A549 (cell line): Measurements from ENCODE around the gene KRTAP25-1. TPM values are rescaled to one million over a fixed set of nuclear protein-coding genes. Genes with fewer than 3 reads are reported as not detected.

ENCODE experiments used
- ATAC-seq, 2 experiments: fragments of 200-7000 bp in 1 of 2; fragments of >200 bp in 1 of 2; cut with Nextera tagmentation in 1 of 2; cut with Tn5 transposase in 1 of 2; 3 replicates each; pipeline versions ENCODE4 v1.8.0 to v1.9.1; 2018 to 2020; ENCODE audit warnings: mild to moderate bottlenecking in 1 of 2, moderate library complexity in 1 of 2
- CTCF ChIA-PET: fragments of 300-600 bp; sonication (Branson Sonifier 250); formaldehyde crosslinking; extraction: SDS; loops from one replicate; lab custom pipeline; 2021; ENCODE audit warnings: antibody characterized with exemption, inconsistent platforms; lab: Yijun Ruan, JAX
- POLR2A ChIA-PET: fragments of 350-600 bp; formaldehyde crosslinking; extraction: SDS; loops from one replicate; lab custom pipeline; 2021; ENCODE audit warnings: antibody characterized with exemption, inconsistent platforms; lab: Yijun Ruan, JAX
- DNase-seq, 2 experiments: peaks; one replicate each; pipeline versions ENCODE4 v3.0.0 to v3.0.0-alpha.2; 2011 to 2016; ENCODE audit warnings: low read depth in 1 of 2, low spot score in 1 of 2
- FAIRE-seq: peaks from 2 replicates; lab custom pipeline; 2011; peaks lifted over from hg19 to GRCh38; lab: Jason Lieb, UNC
- H3K27ac ChIP-seq, 2 experiments: fragments of >200 bp; sonication (Bioruptor Twin); formaldehyde crosslinking; 3 replicates each; pipeline ENCODE4 v1.5.1; 2016 to 2017
- H3K4me1 ChIP-seq: fragments of >200 bp; sonication (Bioruptor Twin); formaldehyde crosslinking; 3 replicates; pipeline ENCODE4 v1.6.1; 2016
- H3K4me2 ChIP-seq: fragments of >200 bp; sonication (Bioruptor Twin); formaldehyde crosslinking; 3 replicates; pipeline ENCODE4 v1.6.1; 2016
- H3K4me3 ChIP-seq: fragments of >200 bp; sonication (Bioruptor Twin); formaldehyde crosslinking; 3 replicates; pipeline ENCODE4 v1.5.1; 2016
- H3K9me3 ChIP-seq: fragments of >200 bp; sonication (Bioruptor Twin); formaldehyde crosslinking; 3 replicates; pipeline ENCODE4 v1.6.1; 2016
- ATOH8 ChIP-seq: fragments of 250-450 bp; sonication (Bioruptor Pico); IDR thresholded peaks from 2 replicates; pipeline ENCODE4 v1.5.0; 2020; ENCODE audit warnings: low read depth, mild to moderate bottlenecking, moderate library complexity
- BCL3 ChIP-seq: fragments of >200 bp; sonication (Bioruptor Twin); formaldehyde crosslinking; IDR thresholded peaks from 3 replicates; pipeline ENCODE4 v1.6.1; 2016
- CBX2 ChIP-seq: fragments of 200-600 bp; sonication (generic); IDR thresholded peaks from 2 replicates; pipeline ENCODE4 v1.6.1; 2016; ENCODE audit warnings: low read depth, mild to moderate bottlenecking, borderline replicate concordance
- ESRRA ChIP-seq: fragments of 150-350 bp; IDR thresholded peaks from 2 replicates; pipeline ENCODE4 v1.6.1; 2014; ENCODE audit warnings: mild to moderate bottlenecking, low read length, borderline replicate concordance
- FOSB ChIP-seq: fragments of 250-450 bp; sonication (Bioruptor Pico); IDR thresholded peaks from 2 replicates; pipeline ENCODE4 v1.5.0; 2020; ENCODE audit warnings: mild to moderate bottlenecking, moderate library complexity
- HDAC2 ChIP-seq: fragments of 200-600 bp; sonication (generic); IDR thresholded peaks from 2 replicates; pipeline ENCODE4 v1.6.1; 2016
- HOXB13 ChIP-seq: fragments of 250-450 bp; sonication (Bioruptor Pico); IDR thresholded peaks from 2 replicates; pipeline ENCODE4 v1.5.0; 2020; ENCODE audit warnings: low read depth, mild to moderate bottlenecking, moderate library complexity
- HOXB5 ChIP-seq: fragments of 250-450 bp; sonication (Bioruptor Pico); IDR thresholded peaks from 2 replicates; pipeline ENCODE4 v1.5.0; 2020; ENCODE audit warnings: mild to moderate bottlenecking, moderate library complexity
- JUN ChIP-seq, 2 experiments: fragments of >200 bp; sonication (Bioruptor Twin); formaldehyde crosslinking; IDR thresholded peaks; 2 replicates in 1 of 2; 3 replicates in 1 of 2; pipeline ENCODE4 v1.6.1; 2016 to 2017
- MYC ChIP-seq: IDR thresholded peaks from 2 replicates; pipeline ENCODE4 v1.6.1; 2012; ENCODE audit warnings: mild to moderate bottlenecking, inconsistent platforms, low read length, improper control_type of control experiment, borderline replicate concordance
- NFE2L2 ChIP-seq: fragments of 150-350 bp; conservative IDR thresholded peaks from 2 replicates; pipeline ENCODE4 v1.6.1; 2014; ENCODE audit warnings: low read length
- NPAS2 ChIP-seq: fragments of 250-450 bp; sonication (Bioruptor Pico); IDR thresholded peaks from 2 replicates; pipeline ENCODE4 v1.8.0; 2022; ENCODE audit warnings: mild to moderate bottlenecking, moderate library complexity, borderline replicate concordance
- PBX3 ChIP-seq: IDR thresholded peaks from 2 replicates; pipeline ENCODE4 v1.6.1; 2012
- POLR2AphosphoS2 ChIP-seq: conservative IDR thresholded peaks from 2 replicates; pipeline ENCODE4 v1.6.1; 2012; ENCODE audit warnings: low read length, improper control_type of control experiment, inconsistent platforms
- RAD21 ChIP-seq, 2 experiments: fragments of >200 bp in 1 of 2; sonication (Bioruptor Twin) in 1 of 2; formaldehyde crosslinking in 1 of 2; IDR thresholded peaks in 1 of 2; conservative IDR thresholded peaks in 1 of 2; 2 replicates in 1 of 2; 3 replicates in 1 of 2; pipeline ENCODE4 v1.6.1; 2012 to 2018; ENCODE audit warnings: inconsistent platforms in 1 of 2
- RARB ChIP-seq: fragments of 250-450 bp; sonication (Bioruptor Pico); IDR thresholded peaks from 2 replicates; pipeline ENCODE4 v1.8.0; 2021; ENCODE audit warnings: mild to moderate bottlenecking, moderate library complexity
- RFX5 ChIP-seq: fragments of 450-650 bp; IDR thresholded peaks from 2 replicates; pipeline ENCODE4 v1.7.1; 2014; ENCODE audit warnings: antibody characterized with exemption, mild to moderate bottlenecking, moderate library complexity
- TFCP2L1 ChIP-seq: fragments of 250-450 bp; sonication (Bioruptor Pico); IDR thresholded peaks from 2 replicates; pipeline ENCODE4 v1.5.0; 2021; ENCODE audit warnings: mild to moderate bottlenecking
- WGBS: methylation state at CpG from one replicate; pipeline ENCODE4 v1.1.6; 2017; ENCODE audit errors: missing lambda C conversion rate; 5-methylcytosine and 5-hydroxymethylcytosine counted together
- polyA plus RNA-seq, 4 experiments: library from polyadenylated mRNA; depleted of rRNA in 3 of 4; stranded (reverse); fragments of >200 nt; fragmentation: RNase III in 1 of 4; extraction: RNeasy Plus Mini Kit Qiagen cat#74134 plus additional on column Dnase treatment in 1 of 4; gene quantifications; 2 replicates in 3 of 4; 3 replicates in 1 of 4; pipeline ENCODE4 v1.2.3, GENCODE V29; 2011 to 2017
- TF ChIP-seq, protein P1 (sequence below): fragments of 150-350 bp; IDR thresholded peaks from 2 replicates; pipeline ENCODE4 v1.6.1; 2014; ENCODE audit warnings: low read depth, mild to moderate bottlenecking, low read length
- TF ChIP-seq, protein P2 (sequence below): fragments of >200 bp; sonication (Bioruptor Twin); formaldehyde crosslinking; IDR thresholded peaks from 3 replicates; pipeline ENCODE4 v1.5.1; 2016

The KRTAP25-1 gene
- polyA plus RNA-seq, 2 of the 4 experiments (the other 2 are of a cell fraction) = not detected

GRCh38 chr21:30315701-30316100 is 26.4 kb upstream of the KRTAP25-1 start:
- CTCF ChIA-PET = no interaction called here
- TF ChIP-seq ESRRA = no peak
- TF ChIP-seq, all 56 proteins: peak for 0

GRCh38 chr21:30306884-30307283 is 17.6 kb upstream of the KRTAP25-1 start:
- no peak for FAIRE-seq
- 44% methylated on average over 2 of the region's 2 CpGs for WGBS
- Histone ChIP-seq H3K4me1 (no peaks in the 10 kb centered on the region), H3K27ac (no peak overlapping the region), H3K4me3 (no peak overlapping the region), H3K4me2 (no peak overlapping the region), H3K9me3 (no peaks in the 10 kb centered on the region)
- DNase-seq = no peak
- ChIA-PET CTCF (no interaction called here), POLR2A (no interaction called here)
- TF ChIP-seq, protein P1, sequence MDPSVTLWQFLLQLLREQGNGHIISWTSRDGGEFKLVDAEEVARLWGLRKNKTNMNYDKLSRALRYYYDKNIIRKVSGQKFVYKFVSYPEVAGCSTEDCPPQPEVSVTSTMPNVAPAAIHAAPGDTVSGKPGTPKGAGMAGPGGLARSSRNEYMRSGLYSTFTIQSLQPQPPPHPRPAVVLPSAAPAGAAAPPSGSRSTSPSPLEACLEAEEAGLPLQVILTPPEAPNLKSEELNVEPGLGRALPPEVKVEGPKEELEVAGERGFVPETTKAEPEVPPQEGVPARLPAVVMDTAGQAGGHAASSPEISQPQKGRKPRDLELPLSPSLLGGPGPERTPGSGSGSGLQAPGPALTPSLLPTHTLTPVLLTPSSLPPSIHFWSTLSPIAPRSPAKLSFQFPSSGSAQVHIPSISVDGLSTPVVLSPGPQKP = no peak
- TF ChIP-seq MYC (no peak), RFX5 (no peak), HOXB13 (CRISPR knock-in tag) (no peak), BCL3 (no peak), TFCP2L1 (no peak), NPAS2 (CRISPR knock-in tag) (no peak), FOSB (no peak), RARB (CRISPR knock-in tag) (no peak), POLR2AphosphoS2 (no peak), JUN (IDR thresholded peaks at IDR 0.05) (no peak), ATOH8 (CRISPR knock-in tag) (no peak), HOXB5 (CRISPR knock-in tag) (no peak), PBX3 (no peak), HDAC2 (no peak), NFE2L2 (no peak), CBX2 (no peak), RAD21 (conservative IDR thresholded peaks at IDR 0.05 in 1 of 2, IDR thresholded peaks at IDR 0.05 in 1 of 2) (no peak)
- TF ChIP-seq, protein P2, sequence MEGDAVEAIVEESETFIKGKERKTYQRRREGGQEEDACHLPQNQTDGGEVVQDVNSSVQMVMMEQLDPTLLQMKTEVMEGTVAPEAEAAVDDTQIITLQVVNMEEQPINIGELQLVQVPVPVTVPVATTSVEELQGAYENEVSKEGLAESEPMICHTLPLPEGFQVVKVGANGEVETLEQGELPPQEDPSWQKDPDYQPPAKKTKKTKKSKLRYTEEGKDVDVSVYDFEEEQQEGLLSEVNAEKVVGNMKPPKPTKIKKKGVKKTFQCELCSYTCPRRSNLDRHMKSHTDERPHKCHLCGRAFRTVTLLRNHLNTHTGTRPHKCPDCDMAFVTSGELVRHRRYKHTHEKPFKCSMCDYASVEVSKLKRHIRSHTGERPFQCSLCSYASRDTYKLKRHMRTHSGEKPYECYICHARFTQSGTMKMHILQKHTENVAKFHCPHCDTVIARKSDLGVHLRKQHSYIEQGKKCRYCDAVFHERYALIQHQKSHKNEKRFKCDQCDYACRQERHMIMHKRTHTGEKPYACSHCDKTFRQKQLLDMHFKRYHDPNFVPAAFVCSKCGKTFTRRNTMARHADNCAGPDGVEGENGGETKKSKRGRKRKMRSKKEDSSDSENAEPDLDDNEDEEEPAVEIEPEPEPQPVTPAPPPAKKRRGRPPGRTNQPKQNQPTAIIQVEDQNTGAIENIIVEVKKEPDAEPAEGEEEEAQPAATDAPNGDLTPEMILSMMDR = no peak
- no peak for ATAC-seq

More at GRCh38 chr21:30315701-30316100, 26.4 kb upstream of the KRTAP25-1 start:
- ATAC-seq (no peak), FAIRE-seq (no peak), DNase-seq (no peak)
- 4% methylated on average over 2 of the region's 2 CpGs for WGBS
- Histone ChIP-seq H3K27ac (no peak overlapping the region), H3K4me2 (no peak overlapping the region), H3K9me3 (no peaks in the 10 kb centered on the region), H3K4me1 (no peaks in the 10 kb centered on the region), H3K4me3 (no peak overlapping the region)
- POLR2A ChIA-PET = no interaction called here
